ENCODE data around the gene TMEM132C. TPM values are rescaled to one million over a fixed set of nuclear protein-coding genes. Genes with fewer than 3 reads are reported as not detected.

Gene TMEM132C
- total RNA-seq, 2 donors from 2014 or later, result 0.26 to 0.33 TPM

- Histone ChIP-seq H3K27me3 (ENCODE audit: control insufficient read depth, insufficient read depth, low read length, poor library complexity, severe bottlenecking) (no peaks in the 10 kb centered on the region), H3K36me3 (ENCODE audit: control insufficient read depth, insufficient read depth, low read length) (no peaks in the 10 kb centered on the region), H3K4me3 (ENCODE audit: low read length) (no peak overlapping the region), H3K4me1 (ENCODE audit: control insufficient read depth, insufficient read depth, low read length) (no peaks in the 10 kb centered on the region), H3K27ac (ENCODE audit: low read depth, low read length) (no peak overlapping the region), H3K9me3 (ENCODE audit: control insufficient read depth, low read length) (no peaks in the 10 kb centered on the region), H3K9ac (ENCODE audit: extremely low read depth, low read length, poor library complexity, severe bottlenecking) (no peak overlapping the region)
- Mint-ChIP-seq H3K27me3 (ENCODE audit: insufficient read depth) (peaks cover 22% of the 10 kb centered on the region), H3K4me1 (no peaks in the 10 kb centered on the region), H3K36me3 (ENCODE audit: low read depth) (no peaks in the 10 kb centered on the region), H3K27ac (no peak overlapping the region), H3K4me3 (no peak overlapping the region), H3K9me3 (no peaks in the 10 kb centered on the region)
- TF ChIP-seq CTCF (conservative IDR thresholded peaks at IDR 0.05), result no peak
- no peak for DNase-seq
- WGBS, 2 experiments (ENCODE audit: insufficient coverage in 1 of 2, insufficient read length in 1 of 2), result 88 to 97% methylated on average over 3 to 5 of the region's 5 CpGs
These were observed 159.5 kb downstream of the TMEM132C start for GRCh38 chr12:128426511-128426910.

GRCh38 chr12:128439796-128440195 lies 172.8 kb downstream of the TMEM132C start:
- no peaks in the 10 kb centered on the region for H3K4me1 ChIP-seq (ENCODE audit: control insufficient read depth, insufficient read depth, low read length)
- no peak overlapping the region for H3K4me3 Mint-ChIP-seq
- no peaks in the 10 kb centered on the region for H3K36me3 Mint-ChIP-seq (ENCODE audit: low read depth)
- H3K9ac ChIP-seq (ENCODE audit: extremely low read depth, low read length, poor library complexity, severe bottlenecking), result no peak overlapping the region
- H3K9me3 ChIP-seq (ENCODE audit: control insufficient read depth, low read length), result no peaks in the 10 kb centered on the region
- no peak overlapping the region for H3K27ac Mint-ChIP-seq
- peaks cover 9% of the 10 kb centered on the region for H3K27me3 Mint-ChIP-seq (ENCODE audit: insufficient read depth)
- peaks cover 4% of the 10 kb centered on the region for H3K9me3 Mint-ChIP-seq
- no peak overlapping the region for H3K4me3 ChIP-seq (ENCODE audit: low read length)
- peaks cover 4% of the 10 kb centered on the region for H3K4me1 Mint-ChIP-seq
- TF ChIP-seq CTCF (conservative IDR thresholded peaks at IDR 0.05), result no peak
- H3K27ac ChIP-seq (ENCODE audit: low read depth, low read length), result no peak overlapping the region
- no peak for DNase-seq
- no peaks in the 10 kb centered on the region for H3K27me3 ChIP-seq (ENCODE audit: control insufficient read depth, insufficient read depth, low read length, poor library complexity, severe bottlenecking)
- WGBS, 2 experiments (ENCODE audit: insufficient coverage in 1 of 2, insufficient read length in 1 of 2), result 92 to 94% methylated on average over 5 of the region's 5 CpGs
- H3K36me3 ChIP-seq (ENCODE audit: control insufficient read depth, insufficient read depth, low read length), result no peaks in the 10 kb centered on the region

GRCh38 chr12:128442096-128442495 lies 175.1 kb downstream of the TMEM132C start:
- 84 to 100% methylated on average over 1 to 2 of the region's 2 CpGs for WGBS, 2 experiments (ENCODE audit: insufficient coverage in 1 of 2, insufficient read length in 1 of 2)
- H3K27ac Mint-ChIP-seq, result no peak overlapping the region
- no peak overlapping the region for H3K4me3 ChIP-seq (ENCODE audit: low read length)
- no peak overlapping the region for H3K9ac ChIP-seq (ENCODE audit: extremely low read depth, low read length, poor library complexity, severe bottlenecking)
- peaks cover 6% of the 10 kb centered on the region for H3K4me1 ChIP-seq (ENCODE audit: control insufficient read depth, insufficient read depth, low read length)
- no peak for TF ChIP-seq CTCF (conservative IDR thresholded peaks at IDR 0.05)
- H3K9me3 Mint-ChIP-seq, result no peaks in the 10 kb centered on the region
- peaks cover 5% of the 10 kb centered on the region for H3K27me3 Mint-ChIP-seq (ENCODE audit: insufficient read depth)
- no peak overlapping the region for H3K4me3 Mint-ChIP-seq
- no peaks in the 10 kb centered on the region for H3K36me3 Mint-ChIP-seq (ENCODE audit: low read depth)
- no peaks in the 10 kb centered on the region for H3K27me3 ChIP-seq (ENCODE audit: control insufficient read depth, insufficient read depth, low read length, poor library complexity, severe bottlenecking)
- no peaks in the 10 kb centered on the region for H3K9me3 ChIP-seq (ENCODE audit: control insufficient read depth, low read length)
- no peak for DNase-seq
- no peak overlapping the region for H3K27ac ChIP-seq (ENCODE audit: low read depth, low read length)
- peaks cover 20% of the 10 kb centered on the region for H3K4me1 Mint-ChIP-seq
- H3K36me3 ChIP-seq (ENCODE audit: control insufficient read depth, insufficient read depth, low read length), result no peaks in the 10 kb centered on the region
